Osteoblast (primary cell): ENCODE data around the gene KBTBD12. TPM values are rescaled to one million over a fixed set of nuclear protein-coding genes. Genes with fewer than 3 reads are reported as not detected.

Experiments used
- DNase-seq: peaks from one replicate; pipeline ENCODE4 v3.0.0; 2011; ENCODE audit warnings: low spot score, mixed read lengths; ENCODE audit not compliant: insufficient read length; ENCODE audit errors: missing footprints
- H2AFZ ChIP-seq: 2 replicates; pipeline ENCODE4 v1.6.0; 2011; ENCODE audit warnings: mild to moderate bottlenecking, low read length
- H3K27ac ChIP-seq: 2 replicates; pipeline ENCODE4 v1.5.1; 2011; ENCODE audit warnings: mild to moderate bottlenecking, low read depth, low read length, moderate library complexity
- H3K27me3 ChIP-seq: 2 replicates; pipeline ENCODE4 v1.6.0; 2012; ENCODE audit warnings: mild to moderate bottlenecking, control low read depth, inconsistent platforms, low read length, moderate library complexity; ENCODE audit not compliant: insufficient read depth
- H3K36me3 ChIP-seq: 2 replicates; pipeline ENCODE4 v1.5.1; 2011; ENCODE audit warnings: mild to moderate bottlenecking, low read length, control low read depth, moderate library complexity; ENCODE audit not compliant: insufficient read depth
- H3K4me1 ChIP-seq: 2 replicates; pipeline ENCODE4 v1.5.1; 2011; ENCODE audit warnings: mild to moderate bottlenecking, low read length, control low read depth, moderate library complexity; ENCODE audit not compliant: insufficient read depth
- H3K4me2 ChIP-seq: 2 replicates; pipeline ENCODE4 v1.6.0; 2011; ENCODE audit warnings: mild to moderate bottlenecking, low read length; ENCODE audit not compliant: insufficient read depth
- H3K4me3 ChIP-seq: fragments of 200-600 bp; sonication (generic); 3 replicates; pipeline ENCODE4 v1.5.1; 2012; ENCODE audit warnings: mild to moderate bottlenecking, low read length, inconsistent platforms; ENCODE audit not compliant: insufficient read depth
- H3K79me2 ChIP-seq: 2 replicates; pipeline ENCODE4 v1.6.0; 2012; ENCODE audit warnings: mild to moderate bottlenecking, low read length, control low read depth, inconsistent platforms; ENCODE audit not compliant: insufficient read depth
- H3K9me3 ChIP-seq: 2 replicates; pipeline ENCODE4 v1.5.1; 2011; ENCODE audit warnings: low read depth, low read length, control low read depth
- H4K20me1 ChIP-seq: 2 replicates; pipeline ENCODE4 v1.6.0; 2012; ENCODE audit warnings: mild to moderate bottlenecking, low read length, control low read depth; ENCODE audit not compliant: insufficient read depth
- CTCF ChIP-seq: IDR thresholded peaks from 2 replicates; pipeline ENCODE4 v1.5.1; 2011; ENCODE audit warnings: mild to moderate bottlenecking, low read depth, low read length, moderate library complexity; ENCODE audit errors: extremely low read depth
- total RNA-seq: library from RNA; depleted of rRNA; stranded (reverse); fragments of >200 nt; gene quantifications from 2 replicates; pipeline ENCODE4 v1.2.3, GENCODE V29; 2012

Gene KBTBD12
- total RNA-seq, 1 donor = not detected

- Histone ChIP-seq H4K20me1 (no peaks in the 10 kb centered on the region), H3K36me3 (no peaks in the 10 kb centered on the region), H3K79me2 (no peaks in the 10 kb centered on the region), H3K27ac (no peak overlapping the region), H3K4me3 (no peak overlapping the region), H2AFZ (no peak overlapping the region), H3K4me1 (no peaks in the 10 kb centered on the region), H3K27me3 (peaks cover 29% of the 10 kb centered on the region), H3K9me3 (no peaks in the 10 kb centered on the region), H3K4me2 (no peak overlapping the region)
- no peak for DNase-seq
- no peak for TF ChIP-seq CTCF
These were observed 23.8 kb downstream of the KBTBD12 start for GRCh38 chr3:127938800-127939199.

- Histone ChIP-seq H2AFZ (no peak overlapping the region), H4K20me1 (no peaks in the 10 kb centered on the region), H3K9me3 (no peaks in the 10 kb centered on the region), H3K36me3 (no peaks in the 10 kb centered on the region), H3K4me2 (no peak overlapping the region), H3K27ac (no peak overlapping the region), H3K79me2 (no peaks in the 10 kb centered on the region), H3K4me3 (no peak overlapping the region), H3K27me3 (peaks cover 17% of the 10 kb centered on the region), H3K4me1 (no peaks in the 10 kb centered on the region)
- no peak for DNase-seq
- TF ChIP-seq CTCF = no peak
These were observed 25.1 kb downstream of the KBTBD12 start for GRCh38 chr3:127940116-127940515.

GRCh38 chr3:127942613-127943012 lies 27.6 kb downstream of the KBTBD12 start:
- H3K79me2 ChIP-seq = no peaks in the 10 kb centered on the region
- H3K4me2 ChIP-seq = no peak overlapping the region
- no peak overlapping the region for H3K27ac ChIP-seq
- H2AFZ ChIP-seq = no peak overlapping the region
- H4K20me1 ChIP-seq = no peaks in the 10 kb centered on the region
- H3K9me3 ChIP-seq = no peaks in the 10 kb centered on the region
- no peak for DNase-seq
- H3K4me1 ChIP-seq = no peaks in the 10 kb centered on the region
- no peak for TF ChIP-seq CTCF
- no peaks in the 10 kb centered on the region for H3K36me3 ChIP-seq
- no peak overlapping the region for H3K4me3 ChIP-seq
- H3K27me3 ChIP-seq = peaks cover 17% of the 10 kb centered on the region

GRCh38 chr3:127948211-127948610 lies 33.2 kb downstream of the KBTBD12 start:
- no peaks in the 10 kb centered on the region for H4K20me1 ChIP-seq
- H3K4me2 ChIP-seq = no peak overlapping the region
- DNase-seq = no peak
- H3K79me2 ChIP-seq = no peaks in the 10 kb centered on the region
- H3K9me3 ChIP-seq = no peaks in the 10 kb centered on the region
- peaks cover 17% of the 10 kb centered on the region for H3K27me3 ChIP-seq
- H3K4me1 ChIP-seq = no peaks in the 10 kb centered on the region
- no peak overlapping the region for H3K4me3 ChIP-seq
- no peak overlapping the region for H3K27ac ChIP-seq
- TF ChIP-seq CTCF = no peak
- H3K36me3 ChIP-seq = no peaks in the 10 kb centered on the region
- H2AFZ ChIP-seq = no peak overlapping the region
